GM12873 (cell line): Measurements from ENCODE around the gene NTF3.

Source experiments
- CTCF ChIP-seq: IDR thresholded peaks from 2 replicates; pipeline ENCODE4 v1.5.1; 2012; ENCODE audit warnings: low read depth, mild to moderate bottlenecking, moderate library complexity, low read length, control low read depth; ENCODE audit not compliant: insufficient read depth; ENCODE audit errors: missing control alignments

Gene NTF3

GRCh38 chr12:5434647-5435560 lies 3.0 kb downstream of the NTF3 start:
- no peak for TF ChIP-seq CTCF

GRCh38 chr12:5437182-5437583 lies 5.3 kb downstream of the NTF3 start:
- TF ChIP-seq CTCF = no peak

- TF ChIP-seq CTCF = no peak
These were observed 5.7 kb downstream of the NTF3 start for GRCh38 chr12:5437589-5437988.

GRCh38 chr12:5438671-5439200 lies 6.8 kb downstream of the NTF3 start:
- no peak for TF ChIP-seq CTCF

GRCh38 chr12:5439371-5439771 lies 7.5 kb downstream of the NTF3 start:
- no peak for TF ChIP-seq CTCF

- no peak for TF ChIP-seq CTCF
These were observed 7.9 kb downstream of the NTF3 start for GRCh38 chr12:5439788-5440300.

GRCh38 chr12:5440978-5441377 lies 9.1 kb downstream of the NTF3 start:
- TF ChIP-seq CTCF = no peak
